Kidney (tissue), 14 donors: ENCODE data around the gene PRR29. TPM values are rescaled to one million over a fixed set of nuclear protein-coding genes. Genes with fewer than 3 reads are reported as not detected.

Experiments used
- DNase-seq, 5 donors: peaks; one replicate each; pipeline ENCODE4 v3.0.0-alpha.2; 2013 to 2020
- FAIRE-seq: peaks from 2 replicates; lab custom pipeline; 2012; peaks lifted over from hg19 to GRCh38; lab: Jason Lieb, UNC
- H3K27ac ChIP-seq, 2 donors: one replicate each; pipeline ENCODE4 v1.7.0; 2013; ENCODE audit warnings: low read depth in 2 of 2, low read length in 2 of 2, inconsistent platforms in 1 of 2
- H3K27me3 ChIP-seq: one replicate; pipeline ENCODE4 v1.7.1; 2013; ENCODE audit warnings: low read length, inconsistent platforms; ENCODE audit not compliant: control insufficient read depth, insufficient read depth
- H3K36me3 ChIP-seq, 3 donors: one replicate each; pipeline versions ENCODE4 v1.7.0 to v1.7.1; 2013; ENCODE audit warnings: low read length in 3 of 3, control low read depth in 1 of 3, inconsistent platforms in 1 of 3; ENCODE audit not compliant: insufficient read depth in 3 of 3, control insufficient read depth in 2 of 3
- H3K4me1 ChIP-seq, 3 donors: one replicate each; pipeline versions ENCODE4 v1.7.0 to v1.7.1; 2013; ENCODE audit warnings: low read length in 3 of 3, inconsistent platforms in 1 of 3, low read depth in 1 of 3; ENCODE audit not compliant: control insufficient read depth in 2 of 3, insufficient read depth in 2 of 3
- H3K4me3 ChIP-seq, 3 donors: one replicate each; pipeline versions ENCODE4 v1.7.0 to v1.8.1; 2013; ENCODE audit warnings: low read length in 3 of 3, control low read depth in 1 of 3, inconsistent platforms in 1 of 3
- H3K9ac ChIP-seq, 3 donors: one replicate each; pipeline versions ENCODE4 v1.7.0 to v1.7.1; 2013; ENCODE audit warnings: low read length in 3 of 3, control low read depth in 1 of 3, inconsistent platforms in 1 of 3
- H3K9me3 ChIP-seq, 3 donors: one replicate each; pipeline versions ENCODE4 v1.7.0 to v1.7.1; 2013; ENCODE audit warnings: low read length in 3 of 3, control low read depth in 1 of 3, inconsistent platforms in 1 of 3; ENCODE audit not compliant: control insufficient read depth in 2 of 3, insufficient read depth in 1 of 3
- CTCF ChIP-seq: IDR thresholded peaks from 3 replicates; pipeline ENCODE4 v1.5.1; 2012; ENCODE audit warnings: mild to moderate bottlenecking, moderate library complexity, borderline replicate concordance; ENCODE audit not compliant: insufficient read depth; ENCODE audit errors: extremely low read depth
- intact Hi-C: fragments of 100-400 bp; cut with DNase I; formaldehyde crosslinking; loops from one replicate; pipeline ENCODE4 v1.11.1; 2022
- polyA plus RNA-seq: library from polyadenylated mRNA; stranded (reverse); fragments of 350-450 nt; fragmentation: Illumina TruSeq; extraction: RNeasy Lipid Tissue Mini Kit (QIAGEN cat#74804); gene quantifications from one replicate; pipeline ENCODE4 v1.2.3, GENCODE V29; 2014; ENCODE audit warnings: low read depth, low replicate concordance; ENCODE audit not compliant: insufficient read depth
- total RNA-seq: library from RNA; stranded (reverse); fragmentation: NEBNext Ultra II Directional; extraction: Animal tissue kit (Norgen Biotek cat#: 25700); gene quantifications from one replicate; pipeline ENCODE4 v1.2.1, GENCODE V29; 2021
- donor health status: control.
- donor health status: control.
- donor health status: control.
- donor health status: control.
- donor health status: control.
- donor health status: DM: yes; HTN: yes; CAD: no.
- donor health status: Normal renal cell carcinoma (clear cell type).

PRR29 gene
- total and polyA plus RNA-seq, 2 donors from 2014 or later: 1.2 to 4.4 TPM

- Histone ChIP-seq H3K9ac (no peak overlapping the region), H3K27me3 (no peaks in the 10 kb centered on the region), H3K36me3 (no peaks in the 10 kb centered on the region), H3K9me3 (no peaks in the 10 kb centered on the region), H3K4me3 (no peak overlapping the region), H3K27ac (no peak overlapping the region), H3K4me1 (peaks cover 0 to 14% (median 0%) of the 10 kb centered on the region in 3 donors)
- DNase-seq (peak; percentile 76 to 87 (median 85)), FAIRE-seq (no peak)
- no peak for TF ChIP-seq CTCF
- intact Hi-C loops: no loop called here
Observed at GRCh38 chr17:63988741-63989621, 9.2 kb upstream of the PRR29 start.

- no peak for TF ChIP-seq CTCF
- FAIRE-seq (no peak), DNase-seq (peak in 2 of 5 donors; percentile 30 to 37)
- Histone ChIP-seq H3K9me3 (no peaks in the 10 kb centered on the region), H3K4me3 (no peak overlapping the region), H3K36me3 (no peaks in the 10 kb centered on the region), H3K27me3 (no peaks in the 10 kb centered on the region), H3K27ac (no peak overlapping the region), H3K4me1 (peaks cover 0 to 14% (median 0%) of the 10 kb centered on the region in 3 donors), H3K9ac (no peak overlapping the region)
- intact Hi-C loops: no loop called here
Observed at GRCh38 chr17:63989622-63990345, 8.4 kb upstream of the PRR29 start.

GRCh38 chr17:63991611-63992010, 6.5 kb upstream of the PRR29 start:
- Histone ChIP-seq H3K27ac (no peak overlapping the region), H3K9ac (no peak overlapping the region), H3K27me3 (no peaks in the 10 kb centered on the region), H3K36me3 (no peaks in the 10 kb centered on the region), H3K4me1 (peaks cover 0 to 10% (median 0%) of the 10 kb centered on the region in 3 donors), H3K4me3 (no peak overlapping the region), H3K9me3 (no peaks in the 10 kb centered on the region)
- intact Hi-C loops: no loop called here
- no peak for TF ChIP-seq CTCF
- DNase-seq: peak in 2 of 5 donors; percentile 29 to 37
- no peak for FAIRE-seq
